Suppressor macrophage treated with lipopolysaccharide for 4 hours (primary cell): Measurements from ENCODE around the gene NEDD4L.

Experiments used
- DNase-seq: peaks from one replicate; pipeline ENCODE4 v3.0.0-alpha.2; 2020

Gene NEDD4L

DNA sequence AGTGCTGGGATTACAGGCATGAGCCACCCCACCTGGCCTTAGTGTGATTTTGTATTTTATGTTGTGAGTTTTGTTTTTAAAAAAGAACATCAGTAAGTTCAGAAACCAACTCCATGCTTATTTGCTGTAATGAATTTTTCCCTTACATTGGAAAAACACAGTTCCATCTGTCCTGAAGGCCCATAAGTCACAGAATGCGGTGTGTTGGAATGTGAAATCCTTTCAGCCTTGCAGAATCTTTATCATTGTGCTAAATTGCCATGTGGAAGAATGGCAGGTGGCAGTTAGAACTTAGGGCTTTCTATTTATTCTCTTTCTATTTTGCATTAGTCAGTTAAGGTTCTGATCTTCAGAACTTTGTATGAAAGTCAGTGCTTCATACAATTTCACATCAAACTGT lies 52.6 kb downstream of the NEDD4L start:
- DNase-seq: no peak

DNA sequence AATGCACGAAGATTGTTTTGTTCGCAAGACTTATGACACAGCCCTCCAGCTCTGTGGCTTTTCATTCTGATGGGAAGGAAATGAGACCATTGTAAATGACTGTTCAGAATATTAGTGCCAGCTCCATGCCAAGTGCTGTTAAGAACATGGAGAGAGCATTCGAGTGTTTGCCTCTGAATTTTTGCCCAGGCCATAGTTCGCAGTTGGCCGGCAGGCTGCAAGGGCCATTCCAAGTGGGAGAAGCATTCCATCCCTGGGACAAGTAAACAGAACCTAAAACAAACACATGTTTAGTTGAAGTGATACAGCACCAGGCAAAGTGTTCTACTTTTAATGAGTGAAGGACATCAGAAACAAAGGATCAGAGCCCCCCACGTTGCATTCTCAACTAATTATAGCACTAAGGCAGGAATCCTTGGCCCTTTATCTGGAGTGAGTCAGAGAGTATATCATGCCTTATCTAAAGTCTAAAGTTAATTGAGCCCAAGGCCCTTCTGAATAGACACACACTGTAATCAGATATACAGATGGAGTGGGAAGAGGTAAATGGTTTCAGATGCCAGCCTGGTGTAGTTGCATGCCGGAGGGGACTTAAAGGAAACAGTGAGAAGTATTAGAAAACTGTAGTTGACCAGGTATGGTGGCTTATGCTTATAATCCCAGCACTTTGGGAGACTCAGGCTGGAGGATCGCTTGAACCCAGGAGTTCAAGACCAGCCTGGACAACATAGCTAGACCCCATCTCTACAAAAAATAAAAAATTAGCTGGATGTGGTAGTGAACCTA lies 53.3 kb downstream of the NEDD4L start:
- no peak for DNase-seq

DNA sequence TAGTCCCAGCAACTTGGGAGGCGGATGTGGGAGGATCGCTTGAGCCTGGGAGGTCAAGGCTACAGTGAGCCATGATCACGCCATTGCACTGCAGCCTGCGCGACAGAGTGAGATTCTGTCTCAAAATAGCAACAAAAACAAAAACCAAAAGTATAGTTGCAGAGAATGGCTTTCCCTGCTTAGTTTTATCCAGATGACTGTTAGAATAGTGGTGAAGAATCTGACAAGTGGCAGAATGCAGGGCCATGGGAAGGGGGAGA lies 53.8 kb downstream of the NEDD4L start:
- no peak for DNase-seq

DNA sequence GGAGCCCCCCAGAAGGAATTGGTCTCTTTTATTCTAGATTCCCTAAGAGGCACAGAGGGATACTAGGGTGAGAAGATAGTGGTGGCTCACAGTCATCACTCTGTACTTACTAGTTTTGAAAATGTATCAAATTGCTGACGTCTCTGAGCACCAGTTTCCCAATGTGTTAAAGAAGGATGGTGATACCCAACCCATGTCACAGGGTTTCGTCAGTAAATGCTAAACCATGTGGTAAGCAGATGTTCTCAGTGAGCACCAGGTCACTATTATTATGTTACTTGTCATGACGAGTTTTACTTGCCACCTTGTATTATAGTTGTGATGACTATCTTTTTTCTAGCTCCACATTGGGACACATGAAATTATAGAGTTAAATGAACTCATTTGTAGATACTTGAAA lies 54.7 kb downstream of the NEDD4L start:
- no peak for DNase-seq

DNA sequence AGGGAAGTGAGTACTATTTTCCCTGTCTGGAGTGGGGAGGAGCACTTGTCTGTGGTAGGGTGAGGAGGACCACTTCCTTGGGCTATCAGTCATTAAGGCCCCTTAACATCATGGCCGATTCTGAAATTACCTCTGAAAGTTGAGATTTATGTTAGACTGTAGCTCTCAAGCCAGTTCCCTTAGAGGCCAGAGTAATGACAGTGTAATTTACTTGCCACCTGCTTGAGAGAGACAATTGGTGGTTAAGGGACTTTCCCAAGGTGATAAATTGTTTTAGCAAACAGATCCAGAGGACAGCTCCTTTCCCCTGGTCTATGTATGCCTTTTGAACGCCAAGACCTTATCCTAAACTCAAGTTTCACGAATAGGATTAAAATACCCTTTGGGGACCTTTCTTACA lies 56.1 kb downstream of the NEDD4L start:
- DNase-seq: no peak

DNA sequence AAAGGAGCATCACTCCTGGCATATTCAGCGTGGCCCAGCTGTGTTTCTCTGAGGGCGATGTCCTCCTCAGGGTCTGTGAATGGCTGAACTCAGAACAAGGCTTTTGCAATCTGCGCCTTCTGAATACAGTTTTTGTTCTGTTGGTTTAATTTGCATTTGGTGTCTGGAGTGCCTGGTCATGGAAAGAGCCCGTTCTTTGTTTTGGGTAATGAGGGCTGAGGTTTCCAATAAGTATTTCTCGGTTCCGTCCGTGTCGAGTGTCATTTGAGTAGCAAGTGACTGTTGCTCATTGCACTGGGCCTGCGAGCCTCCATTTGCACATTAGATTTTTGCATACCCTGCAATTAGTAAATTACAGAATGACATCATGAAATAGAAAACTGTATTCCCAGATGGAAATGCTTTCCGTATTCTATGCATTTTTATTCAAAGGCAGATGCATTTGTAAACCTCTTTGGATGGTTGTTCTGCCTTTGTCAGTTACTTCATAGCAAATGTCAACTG lies 57.3 kb downstream of the NEDD4L start:
- no peak for DNase-seq

DNA sequence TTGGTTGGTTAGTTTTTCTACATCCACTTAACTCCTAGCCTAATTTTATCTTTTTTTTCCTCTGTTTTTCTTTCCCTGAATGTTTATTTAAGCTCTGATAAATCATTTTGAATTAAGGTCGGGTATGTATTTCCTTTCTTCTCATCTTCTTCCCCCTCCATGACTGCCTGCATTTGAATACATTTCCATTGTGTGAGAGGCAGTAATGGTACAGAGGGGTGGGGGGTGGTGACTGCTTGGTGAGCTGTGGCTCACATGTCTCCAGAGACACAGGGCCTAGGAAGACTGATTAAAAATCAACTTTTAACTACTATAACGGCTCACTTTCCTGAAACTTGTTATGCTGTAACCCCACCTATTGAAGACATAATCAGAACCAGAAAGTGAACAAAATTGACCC lies 58.0 kb downstream of the NEDD4L start:
- DNase-seq: no peak

DNA sequence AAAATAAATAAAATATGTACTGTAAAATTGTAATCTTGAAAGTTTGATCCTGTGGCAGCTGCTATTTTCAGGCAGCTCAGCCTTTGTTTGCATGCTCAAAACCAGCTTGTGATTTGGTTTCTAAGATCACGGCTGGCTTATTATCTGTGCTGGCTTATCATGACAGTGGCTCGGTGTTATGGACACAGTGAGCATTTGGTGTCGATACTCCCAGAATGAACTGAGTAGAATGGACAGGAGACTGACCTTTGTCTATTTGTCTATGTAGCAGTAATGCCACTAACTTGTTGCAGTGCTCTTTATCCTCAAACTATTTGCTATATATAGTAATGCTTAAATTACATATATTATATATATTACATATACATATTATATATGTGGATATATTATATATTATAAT lies 58.8 kb downstream of the NEDD4L start:
- DNase-seq: no peak

DNA sequence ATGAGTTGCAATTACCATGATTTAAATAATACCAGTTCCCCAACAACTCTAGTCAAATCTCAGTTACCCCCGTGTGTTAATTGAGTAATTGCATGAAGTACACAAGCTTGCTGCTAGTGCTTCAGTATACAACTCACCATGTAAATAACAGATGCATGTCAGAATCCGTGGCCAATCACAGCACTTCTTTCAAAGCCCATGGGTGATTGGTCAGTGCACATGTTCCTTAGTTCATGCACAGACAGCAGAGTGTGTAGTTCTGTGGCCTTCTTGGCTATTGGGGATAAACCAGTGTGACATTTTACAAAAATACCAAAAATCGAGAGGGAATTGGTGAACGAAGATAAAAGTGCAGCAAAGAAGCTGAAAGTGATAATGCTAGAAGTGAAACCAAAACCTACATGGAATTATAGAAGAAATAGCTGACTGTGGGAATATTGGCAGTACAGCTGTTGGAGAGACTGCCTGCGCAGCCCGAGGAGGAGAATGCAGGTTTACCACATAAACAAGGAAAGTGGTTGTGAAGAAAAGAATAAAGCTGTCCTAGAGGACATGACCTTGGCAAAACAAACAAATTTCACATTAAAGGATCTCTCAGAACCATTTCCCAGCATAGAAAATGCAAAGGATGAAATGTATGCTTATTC lies 59.4 kb downstream of the NEDD4L start:
- no peak for DNase-seq

DNA sequence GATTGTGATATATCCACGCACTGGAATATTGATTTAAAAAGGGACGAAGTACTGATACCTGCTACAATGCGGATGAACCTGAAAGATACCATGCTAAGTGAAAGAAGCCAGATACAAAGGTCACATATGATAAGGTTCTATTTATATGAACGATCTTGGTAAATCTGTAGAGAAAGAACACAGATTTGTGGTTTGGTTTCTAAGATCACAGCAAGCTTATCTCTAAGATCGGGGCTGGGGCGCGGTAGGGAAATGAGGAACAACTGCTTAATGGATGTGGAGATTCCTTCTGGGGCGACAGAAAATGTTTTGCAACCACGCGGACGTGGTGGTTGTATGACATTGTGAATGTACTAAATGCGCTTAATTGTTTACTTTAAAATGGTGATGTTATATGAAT lies 60.1 kb downstream of the NEDD4L start:
- DNase-seq: no peak

DNA sequence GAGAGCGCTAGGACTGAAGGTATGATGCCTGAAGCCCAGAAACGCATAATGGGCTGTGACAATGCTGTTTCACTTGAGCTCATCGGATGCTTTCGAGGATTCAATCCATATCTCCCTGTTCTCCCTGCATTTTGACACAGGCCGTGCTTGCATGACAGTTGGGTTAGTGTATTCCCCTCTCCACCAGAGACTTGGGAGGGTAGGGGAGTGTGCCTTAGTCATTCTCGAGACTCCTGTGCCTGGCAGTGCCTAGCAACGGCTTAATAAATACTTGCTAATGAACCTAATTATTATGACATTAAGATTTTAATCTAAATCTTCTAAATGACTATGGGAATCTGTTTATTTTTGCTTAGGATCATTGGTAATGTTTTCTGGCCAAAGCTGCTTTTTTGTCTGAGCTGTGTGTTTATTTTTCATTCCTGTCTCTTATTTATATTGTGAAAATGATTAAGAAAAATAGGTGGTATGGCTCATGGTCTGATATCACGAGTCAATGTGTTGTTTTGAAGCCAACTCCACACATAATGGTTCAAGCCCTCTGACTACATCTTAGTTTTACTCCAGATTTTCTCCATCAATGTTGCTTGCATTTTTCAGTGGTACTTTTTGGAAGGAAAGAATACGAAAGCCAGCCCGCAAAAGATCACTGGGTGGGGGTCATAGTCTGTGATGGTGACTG lies 61.3 kb downstream of the NEDD4L start:
- DNase-seq: no peak

DNA sequence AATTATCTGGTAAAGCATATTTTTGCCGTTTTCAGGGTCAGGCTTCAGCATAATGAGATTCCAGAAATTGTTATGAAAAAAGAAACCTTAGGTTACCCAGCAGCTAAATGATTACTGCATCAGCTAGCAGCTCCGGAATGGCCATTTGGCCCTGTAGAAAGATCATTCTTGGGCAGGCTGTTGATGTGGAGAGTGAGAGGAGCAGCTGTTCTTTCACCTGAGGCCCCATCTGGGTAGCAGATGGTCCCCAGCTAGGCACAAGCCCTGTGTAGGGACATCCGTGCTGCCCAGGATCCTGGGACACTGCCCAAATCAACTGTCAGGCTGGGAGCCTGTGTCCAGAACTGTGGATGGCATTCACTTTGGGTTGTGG lies 61.8 kb downstream of the NEDD4L start:
- no peak for DNase-seq

DNA sequence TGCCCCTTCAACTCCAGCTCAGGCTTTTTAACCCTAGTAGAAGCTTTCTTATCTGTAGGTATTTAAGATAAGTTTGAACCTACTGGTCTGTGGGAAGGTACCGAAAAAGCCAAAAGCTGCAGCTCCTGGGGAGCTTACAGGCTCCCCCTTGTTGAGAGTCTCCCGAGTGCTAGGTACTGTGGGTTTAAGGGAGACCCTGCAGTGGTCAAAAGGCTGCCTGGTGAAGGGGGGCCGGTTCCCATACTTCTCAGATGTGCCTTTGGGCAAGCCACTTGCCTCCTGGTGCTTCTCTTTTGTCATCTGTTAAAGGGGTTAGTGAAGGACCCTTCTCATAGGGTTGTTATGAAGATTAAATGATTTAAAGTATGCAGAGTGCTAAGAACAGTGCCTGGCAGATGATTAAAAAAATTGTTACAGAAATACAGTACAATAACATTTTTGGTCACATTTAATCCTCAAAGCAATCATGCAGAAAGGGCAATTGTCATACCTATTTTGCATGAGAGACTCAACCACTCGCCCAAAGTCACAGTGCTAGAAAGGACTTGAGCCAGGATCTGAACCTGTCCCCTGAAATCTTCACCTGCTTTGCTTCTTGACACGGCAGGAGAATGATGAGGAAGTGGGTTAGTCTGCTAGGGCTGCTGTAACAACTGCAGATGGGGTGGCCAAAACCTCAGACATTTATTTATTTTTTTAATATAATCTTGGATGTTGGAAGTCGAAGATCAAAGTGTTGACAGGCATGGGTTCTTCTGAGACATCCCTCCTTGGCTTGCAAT lies 62.5 kb downstream of the NEDD4L start:
- no peak for DNase-seq

DNA sequence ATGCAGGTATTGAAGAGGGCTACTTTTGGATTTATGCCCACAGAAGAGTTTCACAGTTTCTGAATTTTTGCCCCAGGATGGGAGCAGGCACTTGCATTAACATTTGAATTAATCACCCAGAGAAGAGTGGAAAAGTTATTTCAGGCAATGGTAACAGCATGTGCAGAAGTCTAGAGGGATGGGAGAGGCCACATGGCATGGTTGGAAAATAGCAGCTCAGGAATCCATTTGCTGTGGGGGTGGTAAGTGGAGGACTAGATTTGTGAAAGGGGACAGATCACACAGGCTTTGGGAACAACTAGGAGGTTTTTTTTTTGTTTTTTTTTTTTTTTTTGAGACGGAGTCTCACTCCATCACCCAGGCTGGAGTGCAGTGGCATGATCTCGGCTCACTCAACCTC lies 65.2 kb downstream of the NEDD4L start:
- DNase-seq: no peak

DNA sequence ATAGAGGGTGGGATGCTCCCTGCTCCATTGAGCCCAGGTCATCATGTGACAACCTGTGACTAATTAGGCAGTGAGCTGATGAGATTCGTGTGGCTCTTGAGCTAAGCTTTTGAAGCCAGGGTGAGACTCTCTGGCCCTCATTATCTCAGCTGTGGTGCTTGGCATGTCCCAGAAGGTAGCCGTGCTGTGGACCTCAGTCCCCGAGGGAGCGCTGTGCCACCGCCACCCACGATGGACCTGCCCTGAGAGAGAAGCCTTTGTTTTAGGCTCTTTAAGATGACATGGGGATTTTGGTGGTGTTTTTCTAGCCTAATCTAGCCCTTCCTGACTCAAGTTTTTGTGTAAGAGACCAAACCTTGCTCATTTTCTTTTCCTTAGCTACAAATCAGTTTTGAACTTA lies 66.4 kb downstream of the NEDD4L start:
- no peak for DNase-seq

DNA sequence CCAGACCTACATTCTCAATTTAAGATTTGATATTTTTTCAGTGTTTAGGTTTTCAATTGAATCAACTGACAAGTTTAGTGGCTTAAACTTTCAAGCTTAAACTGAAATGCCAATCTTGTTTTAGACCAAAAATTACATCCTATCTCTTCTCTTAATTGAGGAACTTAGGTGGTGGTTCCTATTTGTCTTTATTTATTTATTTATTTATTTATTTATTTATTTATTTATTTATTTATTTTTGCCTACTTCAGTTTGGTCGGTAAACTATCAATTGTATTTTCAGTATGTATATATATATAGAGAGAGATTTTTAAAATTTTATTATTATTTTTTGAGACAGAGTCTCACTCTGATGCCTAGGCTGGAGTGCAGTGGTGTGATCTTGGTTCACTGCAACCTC lies 68.1 kb downstream of the NEDD4L start:
- DNase-seq: no peak

DNA sequence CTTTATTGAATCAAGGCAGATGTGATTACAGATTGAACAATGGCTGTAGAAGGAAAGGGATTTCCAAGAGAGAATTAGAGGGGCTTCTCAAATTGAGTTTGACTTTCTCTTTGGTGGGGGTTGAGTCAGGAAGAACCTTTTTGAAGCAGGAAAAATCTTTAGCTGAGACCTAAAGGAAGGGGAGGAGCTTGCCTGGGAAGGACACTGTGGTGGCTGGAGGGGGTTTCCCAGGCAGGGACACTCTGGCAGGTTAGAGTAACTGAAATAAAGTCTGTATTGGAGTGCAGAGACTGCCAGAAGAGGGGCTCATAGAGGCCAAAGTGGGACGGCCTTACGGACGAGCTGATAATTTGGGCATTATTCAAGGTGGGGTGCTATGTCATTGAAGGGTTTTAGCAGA lies 69.3 kb downstream of the NEDD4L start:
- no peak for DNase-seq

DNA sequence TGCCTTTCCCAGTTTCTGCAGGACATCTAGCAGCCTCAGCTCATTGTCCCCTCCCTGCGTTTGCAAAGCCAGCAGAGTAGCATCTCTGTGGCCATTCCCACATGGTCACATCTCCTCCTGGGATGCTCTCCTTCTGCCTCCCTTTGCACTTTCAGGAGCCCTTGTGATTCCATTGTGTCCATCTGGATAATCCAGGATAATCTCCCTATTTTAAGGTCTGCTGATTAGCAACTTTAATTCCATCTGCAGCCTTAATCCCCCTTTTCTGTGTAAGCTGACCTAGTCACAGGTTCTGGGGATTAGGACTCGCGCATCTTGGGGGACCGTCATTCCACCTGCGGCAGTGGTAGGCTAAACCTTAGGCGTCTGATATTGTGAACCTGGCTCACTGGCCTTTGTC lies 70.7 kb downstream of the NEDD4L start:
- no peak for DNase-seq

DNA sequence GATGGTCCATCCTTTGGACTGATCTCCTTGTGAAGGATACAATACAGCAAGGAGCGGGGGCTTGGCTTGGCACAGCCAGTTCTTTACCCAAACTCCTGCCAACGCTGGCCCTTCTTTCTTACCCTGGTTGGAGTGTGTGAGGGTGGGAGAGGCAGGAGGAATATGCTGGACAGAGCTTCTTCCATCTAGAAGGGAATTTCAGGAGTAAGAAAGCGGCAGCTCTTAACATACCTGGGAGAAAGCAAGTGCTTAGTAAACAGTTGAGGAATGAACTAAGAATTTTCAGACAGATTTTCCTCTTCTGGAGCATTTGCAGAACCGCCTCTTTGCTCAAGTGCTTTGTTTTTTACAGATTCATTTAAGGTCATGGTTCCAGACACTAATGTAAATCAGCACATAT lies 72.8 kb downstream of the NEDD4L start:
- no peak for DNase-seq

DNA sequence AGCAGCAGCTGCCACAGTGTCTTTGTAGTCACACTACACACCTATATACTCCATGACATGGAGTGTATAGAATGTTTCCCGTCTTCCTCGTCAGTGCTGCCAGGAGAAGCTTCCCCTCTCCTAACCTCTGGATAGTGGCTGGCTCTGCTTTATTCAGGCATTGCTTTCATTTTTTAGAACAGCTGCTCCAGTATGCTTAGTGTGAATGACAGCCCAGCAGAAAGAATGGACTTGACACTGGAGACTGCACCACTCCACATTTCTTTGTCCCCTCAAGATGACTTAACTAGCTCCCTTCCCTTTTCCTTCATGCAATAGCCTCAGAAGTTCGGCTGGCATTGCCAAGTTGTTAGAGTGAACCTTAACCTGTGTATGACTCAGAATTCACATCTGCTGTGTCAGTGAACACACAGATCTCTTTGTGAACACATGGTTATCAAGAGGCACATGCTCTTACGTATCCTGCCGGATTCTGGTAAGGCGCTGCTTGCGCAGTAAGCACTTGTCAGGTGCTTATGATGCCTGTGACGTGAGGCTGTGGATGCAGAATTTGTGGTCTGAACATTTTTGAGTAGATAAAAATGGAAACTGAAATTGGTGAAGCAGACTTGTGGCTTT lies 73.9 kb downstream of the NEDD4L start:
- DNase-seq: peak; percentile 82

DNA sequence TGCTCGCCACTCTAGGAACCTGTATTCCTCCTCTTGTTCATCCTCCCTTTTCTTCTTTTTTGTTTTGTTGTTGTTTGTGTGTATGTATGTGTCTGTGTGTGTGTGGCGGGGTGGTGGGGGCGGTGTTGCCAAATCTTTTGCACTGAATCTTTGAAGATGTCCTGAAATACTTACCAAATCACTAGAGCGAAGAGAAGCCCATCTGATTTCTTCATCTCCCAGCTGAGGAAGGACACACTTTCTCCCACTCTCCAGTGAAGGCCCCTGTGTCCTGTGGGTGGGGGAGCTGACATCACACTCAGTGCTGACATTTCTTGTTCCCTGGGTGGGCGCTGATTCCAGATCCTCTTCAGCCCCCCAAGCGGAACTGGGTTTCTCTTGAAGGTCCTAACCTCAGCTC lies 74.5 kb downstream of the NEDD4L start:
- peak; percentile 52 for DNase-seq

DNA sequence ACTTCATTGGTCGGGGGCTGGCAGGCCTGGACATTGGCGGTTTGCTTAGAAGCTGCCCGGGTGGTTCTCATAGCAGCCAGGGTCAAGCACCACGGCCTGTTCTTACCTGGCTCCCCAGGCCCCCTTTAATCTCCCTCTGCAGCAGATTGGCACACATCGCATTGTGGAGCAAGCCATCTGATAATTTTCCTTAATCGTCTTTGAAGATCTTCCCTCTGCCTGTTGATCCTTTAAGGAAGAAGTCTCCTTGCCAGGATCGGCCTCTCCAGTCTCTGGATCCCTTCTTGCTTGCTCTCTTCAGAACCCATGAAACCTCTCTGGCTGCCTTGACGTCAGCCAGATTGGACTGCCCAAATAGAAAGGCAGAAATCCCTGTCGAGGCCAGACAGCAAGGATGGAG lies 75.8 kb downstream of the NEDD4L start:
- DNase-seq: no peak

DNA sequence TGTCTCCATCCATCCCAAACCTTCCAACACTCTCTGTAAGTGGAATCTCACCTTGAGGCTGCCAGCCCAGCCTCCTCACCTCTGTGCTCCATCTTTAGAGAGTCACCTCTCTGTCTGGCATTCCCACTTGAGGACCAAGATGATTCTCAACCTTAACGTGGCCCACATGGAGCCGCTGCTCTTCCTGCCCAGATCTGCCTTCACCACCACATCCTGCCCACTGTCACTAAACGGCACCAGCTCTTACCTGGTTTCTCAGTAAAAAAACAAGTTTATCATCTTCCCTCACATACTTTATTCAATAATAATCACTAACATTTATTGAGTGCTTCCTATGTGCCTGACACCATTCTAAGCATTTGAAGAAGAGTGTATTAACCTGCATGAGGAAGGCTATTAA lies 80.4 kb downstream of the NEDD4L start:
- no peak for DNase-seq
